NCI-H2227 (cell line): ENCODE measurements around the gene EVC2.

Experiments used
- DNase-seq: peaks from one replicate; lab custom pipeline; 2025; ENCODE audit not compliant: unreplicated experiment; lab: John Stamatoyannopoulos, UW

Gene EVC2

GRCh38 chr4:5708449-5709206 lies at the start of gene EVC2:
EVC2 (minus strand) TSS chr4:5708559; CDS start chr4:5708513, 46 bp downstream.
- no peak for DNase-seq

- DNase-seq: no peak
Measured at GRCh38 chr4:5757954-5758353, 49.6 kb upstream of the EVC2 start.

GRCh38 chr4:5757536-5757935 lies 49.2 kb upstream of the EVC2 start:
- no peak for DNase-seq

GRCh38 chr4:5757091-5757490 lies 48.7 kb upstream of the EVC2 start:
- no peak for DNase-seq

GRCh38 chr4:5756271-5756670 lies 47.9 kb upstream of the EVC2 start:
- no peak for DNase-seq

- no peak for DNase-seq
Measured at GRCh38 chr4:5755679-5756078, 47.3 kb upstream of the EVC2 start.

GRCh38 chr4:5755161-5755560 lies 46.8 kb upstream of the EVC2 start:
- DNase-seq: no peak

GRCh38 chr4:5754529-5754881 lies 46.1 kb upstream of the EVC2 start:
- DNase-seq: no peak

- no peak for DNase-seq
Measured at GRCh38 chr4:5753766-5754528, 45.6 kb upstream of the EVC2 start.

- DNase-seq: no peak
Measured at GRCh38 chr4:5753366-5753765, 45.0 kb upstream of the EVC2 start.

- peak; percentile 12 for DNase-seq
Measured at GRCh38 chr4:5752376-5753184, 44.2 kb upstream of the EVC2 start.

GRCh38 chr4:5751666-5752375 lies 43.5 kb upstream of the EVC2 start:
- no peak for DNase-seq

- DNase-seq: no peak
Measured at GRCh38 chr4:5750946-5751665, 42.7 kb upstream of the EVC2 start.

GRCh38 chr4:5750052-5750945 lies 41.9 kb upstream of the EVC2 start:
- no peak for DNase-seq

- DNase-seq: no peak
Measured at GRCh38 chr4:5749568-5749967, 41.2 kb upstream of the EVC2 start.

GRCh38 chr4:5747738-5748375 lies 39.5 kb upstream of the EVC2 start:
- no peak for DNase-seq

GRCh38 chr4:5746829-5747737 lies 38.7 kb upstream of the EVC2 start:
- no peak for DNase-seq

- no peak for DNase-seq
Measured at GRCh38 chr4:5746250-5746649, 37.9 kb upstream of the EVC2 start.
